GM21825 (cell line): ENCODE results near the gene GRPEL2.
"Not testable (repeated sequence)": the region's sequence is repeated elsewhere in the genome, so short reads cannot be mapped to it uniquely, and the experiment has no call there.

Source experiments
- ATAC-seq: cut with Tn5 transposase; IDR thresholded peaks from one replicate; pipeline ENCODE4 v1.9.1; 2021; ENCODE audit warnings: mild to moderate bottlenecking, moderate library complexity; ENCODE audit not compliant: unreplicated experiment

Gene GRPEL2

GRCh38 chr5:149391076-149391475 lies 45.8 kb downstream of the GRPEL2 start:
- not testable (repeated sequence) for ATAC-seq

- no peak for ATAC-seq
These were observed 46.2 kb downstream of the GRPEL2 start for GRCh38 chr5:149391524-149391923.

GRCh38 chr5:149392718-149393117 lies 47.4 kb downstream of the GRPEL2 start:
- ATAC-seq: no peak

GRCh38 chr5:149394996-149395395 lies 49.7 kb downstream of the GRPEL2 start:
- ATAC-seq: not testable (repeated sequence)

GRCh38 chr5:149397530-149397929 lies 52.2 kb downstream of the GRPEL2 start:
- ATAC-seq: no peak

- ATAC-seq: not testable (repeated sequence)
These were observed 53.5 kb downstream of the GRPEL2 start for GRCh38 chr5:149398747-149399266.

- ATAC-seq: no peak
These were observed 54.5 kb downstream of the GRPEL2 start for GRCh38 chr5:149399775-149400174.

GRCh38 chr5:149400304-149400703 lies 55.0 kb downstream of the GRPEL2 start:
- ATAC-seq: no peak

- no peak for ATAC-seq
These were observed 55.8 kb downstream of the GRPEL2 start for GRCh38 chr5:149401051-149401450.

- ATAC-seq: no peak
These were observed 57.0 kb downstream of the GRPEL2 start for GRCh38 chr5:149402291-149402690.
